HepG2 (cell line): ENCODE results near the gene TMCC2. TPM values are rescaled to one million over a fixed set of nuclear protein-coding genes. Genes with fewer than 3 reads are reported as not detected.

Experiments
- CENPBD1 ChIP-seq: sonication (generic); formaldehyde crosslinking; IDR thresholded peaks from 2 replicates; pipeline ENCODE4 v1.8.0; 2022; ENCODE audit warnings: missing genetic modification reagents, low read depth, mild to moderate bottlenecking, borderline replicate concordance
- HNRNPK ChIP-seq: fragments of 200-400 bp; formaldehyde crosslinking; IDR thresholded peaks from 2 replicates; pipeline ENCODE4 v1.6.1; 2018; ENCODE audit warnings: low read length, low read depth, moderate library complexity, mild to moderate bottlenecking; ENCODE audit not compliant: poor library complexity, severe bottlenecking
- HOXA5 ChIP-seq: sonication (generic); formaldehyde crosslinking; IDR thresholded peaks from 2 replicates; pipeline ENCODE4 v1.4.0; 2020; ENCODE audit warnings: missing genetic modification reagents
- KLF16 ChIP-seq, 2 experiments: sonication (generic) in 1 of 2; formaldehyde crosslinking in 1 of 2; IDR thresholded peaks; 2 replicates each; pipeline versions ENCODE4 v1.6.1 to v1.8.0; 2016 to 2023; ENCODE audit warnings: missing genetic modification reagents in 2 of 2, missing compliant biosample characterization in 1 of 2
- MAFF ChIP-seq: IDR thresholded peaks from 2 replicates; pipeline ENCODE4 v1.6.1; 2011; ENCODE audit warnings: low read depth, low read length, improper control_type of control experiment
- MTA1 ChIP-seq: sonication (generic); formaldehyde crosslinking; IDR thresholded peaks from 2 replicates; pipeline ENCODE4 v1.4.0; 2020; ENCODE audit warnings: missing genetic modification reagents, mild to moderate bottlenecking, borderline replicate concordance
- NBN ChIP-seq: fragments of 450-650 bp; conservative IDR thresholded peaks from 2 replicates; pipeline ENCODE4 v1.6.1; 2017
- NFIB ChIP-seq: sonication (generic); formaldehyde crosslinking; IDR thresholded peaks from 2 replicates; pipeline ENCODE4 v1.9.0; 2021; ENCODE audit warnings: missing genetic modification reagents, mild to moderate bottlenecking, borderline replicate concordance
- NFRKB ChIP-seq: fragments of 450-650 bp; IDR thresholded peaks from 2 replicates; pipeline ENCODE4 v1.6.1; 2017
- PAWR ChIP-seq: sonication (generic); formaldehyde crosslinking; IDR thresholded peaks from 2 replicates; pipeline ENCODE4 v1.4.0; 2020; ENCODE audit warnings: missing genetic modification reagents, mild to moderate bottlenecking, borderline replicate concordance
- POLR2A ChIP-seq, 2 experiments: IDR thresholded peaks; 2 replicates each; pipeline ENCODE4 v1.6.1; 2011; ENCODE audit warnings: low read depth in 2 of 2, low read length in 2 of 2, mild to moderate bottlenecking in 1 of 2, moderate library complexity in 1 of 2; ENCODE audit not compliant: insufficient read depth in 1 of 2
- SALL1 ChIP-seq: sonication (generic); formaldehyde crosslinking; IDR thresholded peaks from 2 replicates; pipeline ENCODE4 v1.8.0; 2022; ENCODE audit warnings: mild to moderate bottlenecking, missing genetic modification reagents
- SMYD3 ChIP-seq: sonication (generic); formaldehyde crosslinking; IDR thresholded peaks from 2 replicates; pipeline ENCODE4 v1.8.1; 2023; ENCODE audit warnings: mild to moderate bottlenecking, missing genetic modification reagents
- SRY ChIP-seq: sonication (generic); formaldehyde crosslinking; IDR thresholded peaks from 2 replicates; pipeline ENCODE4 v1.8.0; 2022; ENCODE audit warnings: mild to moderate bottlenecking, missing genetic modification reagents
- SYNCRIP ChIP-seq: fragments of 200-400 bp; formaldehyde crosslinking; IDR thresholded peaks from 2 replicates; pipeline ENCODE4 v1.6.1; 2018; ENCODE audit warnings: mild to moderate bottlenecking, low read depth, low read length; ENCODE audit not compliant: insufficient read depth
- ZBTB39 ChIP-seq: sonication (generic); formaldehyde crosslinking; IDR thresholded peaks from 2 replicates; pipeline ENCODE4 v1.5.0; 2020; ENCODE audit warnings: missing genetic modification reagents
- ZNF138 ChIP-seq: sonication (generic); formaldehyde crosslinking; IDR thresholded peaks from 2 replicates; pipeline ENCODE4 v1.5.0; 2020; ENCODE audit warnings: mild to moderate bottlenecking, low read depth, missing genetic modification reagents
- ZNF678 ChIP-seq: sonication (generic); formaldehyde crosslinking; IDR thresholded peaks from 2 replicates; pipeline ENCODE4 v1.4.0; 2020; ENCODE audit warnings: mild to moderate bottlenecking, missing genetic modification reagents
- ZNF850 ChIP-seq: sonication (generic); formaldehyde crosslinking; conservative IDR thresholded peaks from 2 replicates; pipeline ENCODE4 v1.9.0; 2021; ENCODE audit warnings: mild to moderate bottlenecking, missing genetic modification reagents
- polyA plus RNA-seq, 8 experiments: library from polyadenylated mRNA; depleted of rRNA in 3 of 8; stranded (reverse) in 7 of 8; unstranded in 1 of 8; fragments of >200 nt; fragmentation: Illumina TruSeq in 4 of 8; extraction: Trizol in 4 of 8; gene quantifications; 2 replicates each; pipeline versions ENCODE4 v1.2.1 to v1.2.3, GENCODE V29; 2011 to 2016; ENCODE audit warnings: low read depth in 4 of 8, missing spikeins in 1 of 8, mixed read lengths in 1 of 8; ENCODE audit not compliant: insufficient read depth in 1 of 8
- total RNA-seq, 5 experiments: library from RNA; depleted of rRNA; stranded (reverse); fragments of >200 nt; fragmentation: Illumina TruSeq; extraction: Trizol; gene quantifications; 2 replicates each; pipeline ENCODE4 v1.2.3, GENCODE V29; 2016; ENCODE audit warnings: low read depth in 1 of 5
- TF ChIP-seq, protein P1 (sequence below): sonication (generic); formaldehyde crosslinking; IDR thresholded peaks from 2 replicates; pipeline ENCODE4 v1.8.0; 2023; ENCODE audit warnings: mild to moderate bottlenecking, missing genetic modification reagents
- TF ChIP-seq, protein P2 (sequence below): sonication (generic); formaldehyde crosslinking; IDR thresholded peaks from 2 replicates; pipeline ENCODE4 v1.5.1; 2020; ENCODE audit warnings: missing genetic modification reagents, mild to moderate bottlenecking, borderline replicate concordance
- TF ChIP-seq, protein P3 (sequence below): sonication (generic); formaldehyde crosslinking; IDR thresholded peaks from 2 replicates; pipeline ENCODE4 v1.5.0; 2020; ENCODE audit warnings: mild to moderate bottlenecking, missing genetic modification reagents

The TMCC2 gene
- total and polyA plus RNA-seq, 2 of the 13 experiments (the other 11 are each of a cell fraction or from before 2014, with no cell fraction given) = 0.12 to 0.24 TPM

DNA sequence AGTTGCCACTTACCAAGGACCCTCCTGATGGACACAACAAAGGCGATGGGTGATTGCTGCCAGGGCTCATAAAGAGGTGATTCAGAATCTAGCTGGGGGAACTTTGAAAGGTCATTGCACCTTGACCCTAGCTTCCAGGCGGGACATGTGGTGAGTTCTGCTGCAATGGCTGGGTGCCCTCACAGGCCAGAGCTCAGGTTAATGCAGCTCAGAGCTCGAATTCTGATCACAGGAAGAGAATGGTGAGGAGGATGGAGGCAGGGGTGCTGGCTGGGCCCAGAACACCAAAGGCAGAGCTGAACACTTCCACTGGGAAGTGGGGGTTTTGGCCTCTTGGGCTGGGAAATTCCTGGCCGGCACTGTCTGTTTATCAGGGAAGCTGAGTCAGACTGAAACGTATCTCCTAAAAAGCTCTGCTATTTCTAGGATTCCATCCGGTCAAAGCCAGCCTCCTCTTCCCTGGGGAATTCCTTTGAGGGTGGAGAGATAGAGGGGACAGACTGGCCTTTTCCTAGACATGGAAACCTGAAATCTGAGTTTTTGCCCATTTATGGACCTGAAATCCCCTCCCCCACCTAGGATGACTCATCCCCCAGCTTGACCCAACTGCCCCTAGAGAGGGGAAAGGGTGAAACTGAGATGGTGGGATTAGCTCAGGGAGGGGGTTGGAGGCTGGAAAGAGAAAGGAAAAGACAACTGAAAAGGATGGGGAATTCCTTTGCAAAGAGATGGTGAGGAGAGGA, 66.6 kb downstream of the TMCC2 start (continued):
- TF ChIP-seq POLR2A (IDR thresholded peaks at IDR 0.05; ENCODE audit: insufficient read depth in 1 of 2, low read depth in 2 of 2, low read length in 2 of 2) (peak in 1 of 2 experiments; percentile 63; a peak in 2 of 4 replicates), ZNF678 (CRISPR knock-in tag) (0 out of 2 replicates have a peak, but pooled peaks have one; percentile 30), KLF16 (CRISPR knock-in tag; IDR thresholded peaks at IDR 0.05) (peak in 1 of 2 experiments; percentile 38; a peak in 1 of 4 replicates), HOXA5 (CRISPR knock-in tag) (no peak), PAWR (CRISPR knock-in tag) (no peak), SALL1 (peak; percentile 60), SMYD3 (CRISPR knock-in tag) (no peak), MTA1 (peak; percentile 75; the same call in 1 of the 2 replicates), CENPBD1 (CRISPR knock-in tag) (no peak), NFRKB (no peak), NBN (no peak), ZBTB39 (CRISPR knock-in tag) (no peak), ZNF850 (CRISPR knock-in tag) (no peak), MAFF (no peak; the same call in 1 of the 2 replicates), HNRNPK (no peak), SRY (no peak), NFIB (CRISPR knock-in tag) (no peak), SYNCRIP (no peak), ZNF138 (CRISPR knock-in tag) (no peak)
- TF ChIP-seq, protein P1, sequence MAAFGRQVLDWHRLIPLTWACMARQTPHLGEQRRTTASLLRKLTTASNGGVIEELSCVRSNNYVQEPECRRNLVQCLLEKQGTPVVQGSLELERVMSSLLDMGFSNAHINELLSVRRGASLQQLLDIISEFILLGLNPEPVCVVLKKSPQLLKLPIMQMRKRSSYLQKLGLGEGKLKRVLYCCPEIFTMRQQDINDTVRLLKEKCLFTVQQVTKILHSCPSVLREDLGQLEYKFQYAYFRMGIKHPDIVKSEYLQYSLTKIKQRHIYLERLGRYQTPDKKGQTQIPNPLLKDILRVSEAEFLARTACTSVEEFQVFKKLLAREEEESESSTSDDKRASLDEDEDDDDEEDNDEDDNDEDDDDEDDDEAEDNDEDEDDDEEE (CRISPR knock-in tag) = no peak
- TF ChIP-seq, protein P2, sequence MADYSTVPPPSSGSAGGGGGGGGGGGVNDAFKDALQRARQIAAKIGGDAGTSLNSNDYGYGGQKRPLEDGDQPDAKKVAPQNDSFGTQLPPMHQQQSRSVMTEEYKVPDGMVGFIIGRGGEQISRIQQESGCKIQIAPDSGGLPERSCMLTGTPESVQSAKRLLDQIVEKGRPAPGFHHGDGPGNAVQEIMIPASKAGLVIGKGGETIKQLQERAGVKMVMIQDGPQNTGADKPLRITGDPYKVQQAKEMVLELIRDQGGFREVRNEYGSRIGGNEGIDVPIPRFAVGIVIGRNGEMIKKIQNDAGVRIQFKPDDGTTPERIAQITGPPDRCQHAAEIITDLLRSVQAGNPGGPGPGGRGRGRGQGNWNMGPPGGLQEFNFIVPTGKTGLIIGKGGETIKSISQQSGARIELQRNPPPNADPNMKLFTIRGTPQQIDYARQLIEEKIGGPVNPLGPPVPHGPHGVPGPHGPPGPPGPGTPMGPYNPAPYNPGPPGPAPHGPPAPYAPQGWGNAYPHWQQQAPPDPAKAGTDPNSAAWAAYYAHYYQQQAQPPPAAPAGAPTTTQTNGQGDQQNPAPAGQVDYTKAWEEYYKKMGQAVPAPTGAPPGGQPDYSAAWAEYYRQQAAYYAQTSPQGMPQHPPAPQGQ (CRISPR knock-in tag) = no peak
- TF ChIP-seq, protein P3, sequence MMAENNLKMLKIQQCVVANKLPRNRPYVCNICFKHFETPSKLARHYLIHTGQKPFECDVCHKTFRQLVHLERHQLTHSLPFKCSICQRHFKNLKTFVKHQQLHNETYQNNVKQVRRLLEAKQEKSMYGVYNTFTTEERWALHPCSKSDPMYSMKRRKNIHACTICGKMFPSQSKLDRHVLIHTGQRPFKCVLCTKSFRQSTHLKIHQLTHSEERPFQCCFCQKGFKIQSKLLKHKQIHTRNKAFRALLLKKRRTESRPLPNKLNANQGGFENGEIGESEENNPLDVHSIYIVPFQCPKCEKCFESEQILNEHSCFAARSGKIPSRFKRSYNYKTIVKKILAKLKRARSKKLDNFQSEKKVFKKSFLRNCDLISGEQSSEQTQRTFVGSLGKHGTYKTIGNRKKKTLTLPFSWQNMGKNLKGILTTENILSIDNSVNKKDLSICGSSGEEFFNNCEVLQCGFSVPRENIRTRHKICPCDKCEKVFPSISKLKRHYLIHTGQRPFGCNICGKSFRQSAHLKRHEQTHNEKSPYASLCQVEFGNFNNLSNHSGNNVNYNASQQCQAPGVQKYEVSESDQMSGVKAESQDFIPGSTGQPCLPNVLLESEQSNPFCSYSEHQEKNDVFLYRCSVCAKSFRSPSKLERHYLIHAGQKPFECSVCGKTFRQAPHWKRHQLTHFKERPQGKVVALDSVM (CRISPR knock-in tag) = no peak
